Measurements from ENCODE around the gene FNDC3B.

The FNDC3B gene

DNA sequence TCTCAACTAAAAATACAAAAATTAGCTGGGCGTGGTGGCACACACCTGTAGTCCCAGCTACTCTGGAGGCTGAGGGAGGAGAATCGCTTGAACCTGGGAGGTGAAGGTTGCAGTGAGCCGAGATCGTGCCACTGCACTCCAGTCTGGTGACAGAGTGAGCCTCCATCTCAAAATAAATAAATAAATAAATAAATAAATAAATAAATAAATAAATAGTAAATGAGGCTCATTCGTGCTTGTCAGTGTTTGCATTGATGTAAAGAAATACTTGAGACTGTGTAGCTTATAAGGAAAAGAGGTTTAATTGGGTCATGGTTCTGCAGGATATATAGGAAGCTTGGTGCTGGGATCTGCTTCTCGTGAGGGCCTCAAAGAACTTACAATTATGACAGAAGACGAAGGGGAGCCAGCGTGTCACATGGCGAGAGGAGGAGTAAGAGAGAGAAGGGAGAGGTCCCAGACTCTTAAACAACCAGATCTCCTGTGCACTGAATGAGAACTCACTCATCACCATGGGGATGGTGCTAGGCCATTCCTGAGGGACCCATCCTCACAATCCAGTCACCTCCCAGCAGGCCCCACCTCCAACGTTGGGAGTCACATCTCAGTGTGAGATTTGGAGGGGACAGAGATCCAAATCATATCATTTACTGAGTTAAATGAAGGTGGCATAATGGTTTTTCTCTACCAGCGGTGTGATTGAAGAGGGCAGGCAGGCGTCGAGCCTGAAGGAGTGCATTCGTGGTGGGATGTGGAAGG lies 104.5 kb downstream of the FNDC3B start:
- no peaks in the 10 kb centered on the region for H3K9me2 ChIP-seq (replicated peaks; ENCODE audit: insufficient read depth, low read length)
- no peak overlapping the region for H3K27ac ChIP-seq (ENCODE audit: low read depth, low read length)
- no peak overlapping the region for H2AFZ ChIP-seq (ENCODE audit: low read depth, low read length, severe bottlenecking)
- no peak overlapping the region for H3K9ac ChIP-seq (ENCODE audit: low read length)
- H4K20me1 ChIP-seq (ENCODE audit: low read depth, low read length), result no peaks in the 10 kb centered on the region
- H3K36me3 ChIP-seq (ENCODE audit: low read length), result no peaks in the 10 kb centered on the region
- H3K4me3 ChIP-seq (ENCODE audit: insufficient read depth, low read length, poor library complexity, severe bottlenecking), result no peak overlapping the region
- H3K4me2 ChIP-seq (ENCODE audit: low read depth, low read length, poor library complexity, severe bottlenecking), result no peak overlapping the region
- no peaks in the 10 kb centered on the region for H3F3A ChIP-seq (ENCODE audit: insufficient read depth)
- no peaks in the 10 kb centered on the region for H3K79me2 ChIP-seq (ENCODE audit: insufficient read depth, low read length)
- no peaks in the 10 kb centered on the region for H3K27me3 ChIP-seq (ENCODE audit: low read length)
- no peak for TF ChIP-seq EZH2phosphoT487 (conservative IDR thresholded peaks at IDR 0.05; ENCODE audit: low read length)
- no peak for TF ChIP-seq CTCF (IDR thresholded peaks at IDR 0.05; ENCODE audit: insufficient read depth, low read length, poor library complexity, severe bottlenecking)
- H3K9me3 ChIP-seq (ENCODE audit: insufficient read depth, low read length), result no peaks in the 10 kb centered on the region

DNA sequence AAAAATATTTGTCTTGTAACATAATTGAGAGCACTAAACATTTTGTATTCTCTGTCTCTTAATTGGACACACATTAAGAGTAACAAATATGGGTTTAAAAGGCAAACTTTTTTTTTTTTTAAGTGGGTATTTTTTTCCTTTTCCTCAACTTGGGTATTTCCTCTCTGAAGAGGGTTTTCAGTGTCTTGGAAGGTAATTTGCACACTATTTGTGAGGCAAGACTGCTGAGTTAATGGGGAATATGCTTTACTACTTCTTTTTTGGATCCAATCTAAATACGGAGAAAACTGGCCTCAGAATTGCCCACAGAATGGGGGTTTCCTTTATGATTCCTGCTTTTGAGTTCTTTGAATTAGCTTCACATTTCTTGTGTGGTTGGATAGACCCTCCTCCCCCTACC lies 105.2 kb downstream of the FNDC3B start:
- H3K9ac ChIP-seq (ENCODE audit: low read length), result no peak overlapping the region
- no peaks in the 10 kb centered on the region for H3K9me2 ChIP-seq (replicated peaks; ENCODE audit: insufficient read depth, low read length)
- H3K27ac ChIP-seq (ENCODE audit: low read depth, low read length), result no peak overlapping the region
- no peaks in the 10 kb centered on the region for H3K79me2 ChIP-seq (ENCODE audit: insufficient read depth, low read length)
- no peaks in the 10 kb centered on the region for H3K36me3 ChIP-seq (ENCODE audit: low read length)
- H3F3A ChIP-seq (ENCODE audit: insufficient read depth), result no peaks in the 10 kb centered on the region
- TF ChIP-seq EZH2phosphoT487 (conservative IDR thresholded peaks at IDR 0.05; ENCODE audit: low read length), result no peak
- TF ChIP-seq CTCF (IDR thresholded peaks at IDR 0.05; ENCODE audit: insufficient read depth, low read length, poor library complexity, severe bottlenecking), result no peak
- no peak overlapping the region for H3K4me3 ChIP-seq (ENCODE audit: insufficient read depth, low read length, poor library complexity, severe bottlenecking)
- H3K9me3 ChIP-seq (ENCODE audit: insufficient read depth, low read length), result no peaks in the 10 kb centered on the region
- H3K27me3 ChIP-seq (ENCODE audit: low read length), result no peaks in the 10 kb centered on the region
- H2AFZ ChIP-seq (ENCODE audit: low read depth, low read length, severe bottlenecking), result no peak overlapping the region
- no peaks in the 10 kb centered on the region for H4K20me1 ChIP-seq (ENCODE audit: low read depth, low read length)
- H3K4me2 ChIP-seq (ENCODE audit: low read depth, low read length, poor library complexity, severe bottlenecking), result no peak overlapping the region

DNA sequence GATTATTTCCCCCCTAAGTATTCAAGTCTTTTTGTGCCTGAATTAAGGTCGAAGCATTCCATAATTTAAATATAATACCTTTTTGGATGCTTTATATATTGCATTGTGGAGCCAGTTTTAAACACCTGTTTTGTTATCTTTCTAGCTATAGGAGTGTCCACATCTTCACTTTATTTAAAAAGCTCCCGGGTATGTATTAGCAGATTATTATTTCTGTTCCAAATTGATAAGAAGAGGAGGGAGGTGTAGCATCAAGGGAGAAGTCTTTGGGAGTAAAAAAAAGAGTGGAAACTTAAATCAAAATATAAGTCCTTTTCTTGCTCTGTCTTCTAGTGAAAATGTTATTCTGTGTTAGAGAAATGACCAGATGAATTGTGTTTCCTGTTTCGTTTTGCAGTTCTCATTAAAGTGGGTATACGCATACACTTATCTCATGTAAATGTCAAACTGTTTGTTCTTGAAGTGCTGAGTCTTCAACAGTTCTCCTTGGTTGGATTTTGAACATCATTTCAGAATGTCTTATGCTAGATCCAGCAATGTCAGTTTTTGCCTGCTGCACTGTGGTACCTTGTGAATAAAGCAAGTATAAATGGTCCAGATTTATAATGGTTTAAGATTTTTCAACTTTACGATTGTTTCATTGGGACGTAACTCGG lies 105.8 kb downstream of the FNDC3B start:
- no peak for TF ChIP-seq EZH2phosphoT487 (conservative IDR thresholded peaks at IDR 0.05; ENCODE audit: low read length)
- no peak for TF ChIP-seq CTCF (IDR thresholded peaks at IDR 0.05; ENCODE audit: insufficient read depth, low read length, poor library complexity, severe bottlenecking)
- no peak overlapping the region for H3K4me2 ChIP-seq (ENCODE audit: low read depth, low read length, poor library complexity, severe bottlenecking)

More for the DNA sequence above, 105.8 kb downstream of the FNDC3B start:
- H3K27me3 ChIP-seq (ENCODE audit: low read length), result no peaks in the 10 kb centered on the region
- no peak overlapping the region for H3K9ac ChIP-seq (ENCODE audit: low read length)
- no peak overlapping the region for H3K27ac ChIP-seq (ENCODE audit: low read depth, low read length)
- H4K20me1 ChIP-seq (ENCODE audit: low read depth, low read length), result no peaks in the 10 kb centered on the region
- H3K9me2 ChIP-seq (replicated peaks; ENCODE audit: insufficient read depth, low read length), result no peaks in the 10 kb centered on the region
- H2AFZ ChIP-seq (ENCODE audit: low read depth, low read length, severe bottlenecking), result no peak overlapping the region
- no peaks in the 10 kb centered on the region for H3K79me2 ChIP-seq (ENCODE audit: insufficient read depth, low read length)
- no peaks in the 10 kb centered on the region for H3K36me3 ChIP-seq (ENCODE audit: low read length)
- no peaks in the 10 kb centered on the region for H3K9me3 ChIP-seq (ENCODE audit: insufficient read depth, low read length)
- no peak overlapping the region for H3K4me3 ChIP-seq (ENCODE audit: insufficient read depth, low read length, poor library complexity, severe bottlenecking)
- no peaks in the 10 kb centered on the region for H3F3A ChIP-seq (ENCODE audit: insufficient read depth)

Measured in SU-DHL-6 (cell line).